Ishikawa (cell line): ENCODE results near the gene HS3ST6.
A peak's percentile ranks its signal among the peaks of the same experiment; 100 is the strongest.

ENCODE experiments used
- CEBPB ChIP-seq: IDR thresholded peaks from 2 replicates; pipeline ENCODE4 v1.6.1; 2012
- CREB1 ChIP-seq: IDR thresholded peaks from 2 replicates; pipeline ENCODE4 v1.6.1; 2012; ENCODE audit warnings: low read depth
- EGR1 ChIP-seq: IDR thresholded peaks from 2 replicates; pipeline ENCODE4 v1.6.1; 2012
- EP300 ChIP-seq: IDR thresholded peaks from 2 replicates; pipeline ENCODE4 v1.6.1; 2012; ENCODE audit warnings: borderline replicate concordance
- FOXM1 ChIP-seq: IDR thresholded peaks from 2 replicates; pipeline ENCODE4 v1.6.1; 2012; ENCODE audit warnings: low read depth, borderline replicate concordance
- MAX ChIP-seq: IDR thresholded peaks from 2 replicates; pipeline ENCODE4 v1.6.1; 2012
- NFIC ChIP-seq: IDR thresholded peaks from 2 replicates; pipeline ENCODE4 v1.6.1; 2012
- RAD21 ChIP-seq: IDR thresholded peaks from 2 replicates; pipeline ENCODE4 v1.6.1; 2012; ENCODE audit warnings: low read depth
- REST ChIP-seq: IDR thresholded peaks from 2 replicates; pipeline ENCODE4 v1.6.1; 2012; ENCODE audit warnings: low read depth, mild to moderate bottlenecking
- TAF1 ChIP-seq: IDR thresholded peaks from 2 replicates; pipeline ENCODE4 v1.6.1; 2012; ENCODE audit warnings: low read depth, mild to moderate bottlenecking
- TCF12 ChIP-seq: IDR thresholded peaks from 2 replicates; pipeline ENCODE4 v1.6.1; 2012; ENCODE audit warnings: low read depth
- TEAD4 ChIP-seq: IDR thresholded peaks from 2 replicates; pipeline ENCODE4 v1.6.1; 2012
- USF1 ChIP-seq: IDR thresholded peaks from 2 replicates; pipeline ENCODE4 v1.6.1; 2012
- YY1 ChIP-seq: IDR thresholded peaks from 2 replicates; pipeline ENCODE4 v1.6.1; 2012; ENCODE audit warnings: low read depth
- ZBTB7A ChIP-seq: IDR thresholded peaks from 2 replicates; pipeline ENCODE4 v1.6.1; 2012; ENCODE audit warnings: low read depth

The HS3ST6 gene

GRCh38 chr16:1918351-1919326 is at the start of gene HS3ST6:
Gene HS3ST6 (minus strand): TSS chr16:1918415. CDS start chr16:1918323, 92 bp downstream.
- TF ChIP-seq CREB1 (no peak), TAF1 (no peak), FOXM1 (no peak), TCF12 (no peak), CEBPB (no peak), ZBTB7A (no peak; the same call in 1 of the 2 replicates), USF1 (no peak), RAD21 (no peak), YY1 (no peak), TEAD4 (no peak), EGR1 (no peak), REST (no peak), MAX (no peak), NFIC (no peak), EP300 (no peak)

- TF ChIP-seq RAD21 = no peak
- TF ChIP-seq NFIC = no peak
- no peak for TF ChIP-seq MAX
- TF ChIP-seq EGR1 = no peak
- no peak for TF ChIP-seq FOXM1
These were observed 48.2 kb upstream of the HS3ST6 start, which contains the start of gene RNF151 for GRCh38 chr16:1966460-1966859. Gene RNF151 (plus strand): TSS chr16:1966856. CDS start chr16:1966882, 26 bp downstream.

GRCh38 chr16:1965396-1966001 is 47.3 kb upstream of the HS3ST6 start:
- TF ChIP-seq TAF1 (no peak), CEBPB (no peak), FOXM1 (no peak), MAX (no peak), CREB1 (no peak), EGR1 (no peak), REST (no peak), EP300 (no peak), TEAD4 (no peak), USF1 (no peak), YY1 (no peak), NFIC (no peak), TCF12 (no peak), RAD21 (no peak), ZBTB7A (no peak)

GRCh38 chr16:1964506-1965395 is 46.5 kb upstream of the HS3ST6 start, which contains the start of gene RPS2:
Gene RPS2 (minus strand): TSS chr16:1964826. CDS start chr16:1964625, 201 bp downstream.
- no peak for TF ChIP-seq ZBTB7A
- TF ChIP-seq USF1 = peak; percentile 42; the same call in 1 of the 2 replicates
- no peak for TF ChIP-seq REST
- peak; percentile 10; the same call in 1 of the 2 replicates for TF ChIP-seq TCF12
- TF ChIP-seq YY1 = peak; percentile 73; the same call in 1 of the 2 replicates
- TF ChIP-seq MAX = peak; percentile 97
- peak; percentile 90 for TF ChIP-seq CREB1
- TF ChIP-seq EGR1 = peak; percentile 98
- no peak for TF ChIP-seq RAD21
- peak; percentile 98 for TF ChIP-seq TAF1
- TF ChIP-seq FOXM1 = no peak
- no peak for TF ChIP-seq TEAD4
